ENCODE results near the gene PALM. TPM values are rescaled to one million over a fixed set of nuclear protein-coding genes. Genes with fewer than 3 reads are reported as not detected.
"Not testable (repeated sequence)": the region's sequence is repeated elsewhere in the genome, so short reads cannot be mapped to it uniquely, and the experiment has no call there.

The PALM gene
- total RNA-seq, 1 donor from 2014 or later: 42.0 TPM

- peaks cover 4% of the 10 kb centered on the region for H3K36me3 Mint-ChIP-seq (ENCODE audit: low read depth, unreplicated experiment)
- TF ChIP-seq CTCF (IDR thresholded peaks at IDR 0.05; ENCODE audit: unreplicated experiment): no peak
- peaks cover 10% of the 10 kb centered on the region for H3K27me3 Mint-ChIP-seq (ENCODE audit: unreplicated experiment)
- no peaks in the 10 kb centered on the region for H3K4me1 Mint-ChIP-seq (ENCODE audit: unreplicated experiment)
- no peak for DNase-seq (ENCODE audit: low spot score)
- no peaks in the 10 kb centered on the region for H3K9me3 Mint-ChIP-seq (ENCODE audit: unreplicated experiment)
- H3K4me3 Mint-ChIP-seq (ENCODE audit: unreplicated experiment): no peak overlapping the region
- no peak overlapping the region for H3K27ac Mint-ChIP-seq (ENCODE audit: unreplicated experiment)
These were observed 33.9 kb downstream of the PALM start for GRCh38 chr19:742540-743075.

- DNase-seq (ENCODE audit: low spot score): no peak
- TF ChIP-seq CTCF (IDR thresholded peaks at IDR 0.05; ENCODE audit: unreplicated experiment): no peak
- no peak overlapping the region for H3K27ac Mint-ChIP-seq (ENCODE audit: unreplicated experiment)
- H3K4me1 Mint-ChIP-seq (ENCODE audit: unreplicated experiment): no peaks in the 10 kb centered on the region
- H3K9me3 Mint-ChIP-seq (ENCODE audit: unreplicated experiment): no peaks in the 10 kb centered on the region
- H3K4me3 Mint-ChIP-seq (ENCODE audit: unreplicated experiment): no peak overlapping the region
- peaks cover 10% of the 10 kb centered on the region for H3K27me3 Mint-ChIP-seq (ENCODE audit: unreplicated experiment)
- peaks cover 4% of the 10 kb centered on the region for H3K36me3 Mint-ChIP-seq (ENCODE audit: low read depth, unreplicated experiment)
These were observed 34.5 kb downstream of the PALM start for GRCh38 chr19:743168-743687.

- not testable (repeated sequence) for H3K9me3 Mint-ChIP-seq (ENCODE audit: unreplicated experiment); H3K36me3 Mint-ChIP-seq (ENCODE audit: low read depth, unreplicated experiment); H3K27ac Mint-ChIP-seq (ENCODE audit: unreplicated experiment); H3K4me3 Mint-ChIP-seq (ENCODE audit: unreplicated experiment); DNase-seq (ENCODE audit: low spot score); H3K4me1 Mint-ChIP-seq (ENCODE audit: unreplicated experiment); H3K27me3 Mint-ChIP-seq (ENCODE audit: unreplicated experiment)
These were observed 36.4 kb downstream of the PALM start for GRCh38 chr19:745138-745537.

- no peak overlapping the region for H3K4me3 Mint-ChIP-seq (ENCODE audit: unreplicated experiment)
- no peaks in the 10 kb centered on the region for H3K4me1 Mint-ChIP-seq (ENCODE audit: unreplicated experiment)
- H3K36me3 Mint-ChIP-seq (ENCODE audit: low read depth, unreplicated experiment): peaks cover 4% of the 10 kb centered on the region
- no peaks in the 10 kb centered on the region for H3K9me3 Mint-ChIP-seq (ENCODE audit: unreplicated experiment)
- H3K27me3 Mint-ChIP-seq (ENCODE audit: unreplicated experiment): peaks cover 3% of the 10 kb centered on the region
- TF ChIP-seq CTCF (IDR thresholded peaks at IDR 0.05; ENCODE audit: unreplicated experiment): no peak
- no peak overlapping the region for H3K27ac Mint-ChIP-seq (ENCODE audit: unreplicated experiment)
- DNase-seq (ENCODE audit: low spot score): no peak
These were observed 37.6 kb downstream of the PALM start for GRCh38 chr19:746208-746819.

- no peaks in the 10 kb centered on the region for H3K4me1 Mint-ChIP-seq (ENCODE audit: unreplicated experiment)
- no peak overlapping the region for H3K4me3 Mint-ChIP-seq (ENCODE audit: unreplicated experiment)
- no peak overlapping the region for H3K27ac Mint-ChIP-seq (ENCODE audit: unreplicated experiment)
- H3K27me3 Mint-ChIP-seq (ENCODE audit: unreplicated experiment): peaks cover under 1% of the 10 kb centered on the region
- DNase-seq (ENCODE audit: low spot score): no peak
- no peaks in the 10 kb centered on the region for H3K9me3 Mint-ChIP-seq (ENCODE audit: unreplicated experiment)
- peaks cover 4% of the 10 kb centered on the region for H3K36me3 Mint-ChIP-seq (ENCODE audit: low read depth, unreplicated experiment)
- TF ChIP-seq CTCF (IDR thresholded peaks at IDR 0.05; ENCODE audit: unreplicated experiment): no peak
These were observed 38.2 kb downstream of the PALM start for GRCh38 chr19:746956-747355.

Data from endothelial cell (in vitro differentiated cells).